NB4 (cell line): Measurements from ENCODE around the gene GRIK4.

Source experiments
- MYC ChIP-seq: IDR thresholded peaks from 2 replicates; pipeline ENCODE4 v1.6.1; 2011; ENCODE audit warnings: low read depth, low read length
- POLR2A ChIP-seq: IDR thresholded peaks from 2 replicates; pipeline ENCODE4 v1.6.1; 2011; ENCODE audit warnings: mild to moderate bottlenecking; ENCODE audit not compliant: insufficient read length; ENCODE audit errors: extremely low read depth
- TF ChIP-seq, protein P1 (sequence below): IDR thresholded peaks from one replicate; pipeline ENCODE4 v1.5.1; 2012; ENCODE audit warnings: low read depth, low read length
- TF ChIP-seq, protein P2 (sequence below): IDR thresholded peaks from 2 replicates; pipeline ENCODE4 v1.6.1; 2011; ENCODE audit warnings: low read depth, low read length

DNA sequence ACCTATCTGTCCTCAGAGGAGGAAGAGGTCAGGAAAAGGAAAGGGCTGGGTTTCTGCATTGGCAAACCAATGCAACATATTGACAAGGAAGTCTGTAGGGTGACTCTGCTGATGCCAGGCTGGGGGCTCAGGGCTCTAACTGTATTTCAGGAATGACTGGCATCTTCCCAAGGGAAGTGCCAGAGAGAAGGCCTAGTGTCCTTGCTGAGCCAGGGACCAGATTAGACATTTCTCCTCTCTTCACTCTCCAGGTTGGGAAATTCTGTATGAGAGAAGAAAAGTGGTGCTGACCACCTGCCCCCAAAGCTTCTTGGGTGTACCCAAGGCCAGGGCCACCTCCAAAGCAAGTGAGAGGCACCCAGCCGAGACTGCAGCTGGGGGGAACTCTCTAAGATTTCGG lies 27.2 kb downstream of the GRIK4 start:
- TF ChIP-seq, protein P1, sequence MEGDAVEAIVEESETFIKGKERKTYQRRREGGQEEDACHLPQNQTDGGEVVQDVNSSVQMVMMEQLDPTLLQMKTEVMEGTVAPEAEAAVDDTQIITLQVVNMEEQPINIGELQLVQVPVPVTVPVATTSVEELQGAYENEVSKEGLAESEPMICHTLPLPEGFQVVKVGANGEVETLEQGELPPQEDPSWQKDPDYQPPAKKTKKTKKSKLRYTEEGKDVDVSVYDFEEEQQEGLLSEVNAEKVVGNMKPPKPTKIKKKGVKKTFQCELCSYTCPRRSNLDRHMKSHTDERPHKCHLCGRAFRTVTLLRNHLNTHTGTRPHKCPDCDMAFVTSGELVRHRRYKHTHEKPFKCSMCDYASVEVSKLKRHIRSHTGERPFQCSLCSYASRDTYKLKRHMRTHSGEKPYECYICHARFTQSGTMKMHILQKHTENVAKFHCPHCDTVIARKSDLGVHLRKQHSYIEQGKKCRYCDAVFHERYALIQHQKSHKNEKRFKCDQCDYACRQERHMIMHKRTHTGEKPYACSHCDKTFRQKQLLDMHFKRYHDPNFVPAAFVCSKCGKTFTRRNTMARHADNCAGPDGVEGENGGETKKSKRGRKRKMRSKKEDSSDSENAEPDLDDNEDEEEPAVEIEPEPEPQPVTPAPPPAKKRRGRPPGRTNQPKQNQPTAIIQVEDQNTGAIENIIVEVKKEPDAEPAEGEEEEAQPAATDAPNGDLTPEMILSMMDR: no peak
- TF ChIP-seq POLR2A: no peak
- TF ChIP-seq, protein P2, sequence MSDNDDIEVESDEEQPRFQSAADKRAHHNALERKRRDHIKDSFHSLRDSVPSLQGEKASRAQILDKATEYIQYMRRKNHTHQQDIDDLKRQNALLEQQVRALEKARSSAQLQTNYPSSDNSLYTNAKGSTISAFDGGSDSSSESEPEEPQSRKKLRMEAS: no peak
- TF ChIP-seq MYC: no peak
